Heart left ventricle (tissue), 13 donors: ENCODE measurements around the gene STK32C.

Source experiments
- CTCF ChIP-seq, 12 donors: fragments of 200-600 bp; sonication (generic) in 4 of 12; IDR thresholded peaks; one replicate each; pipeline versions ENCODE4 v1.5.0 to v1.8.0; 2018 to 2022; ENCODE audit warnings: antibody characterized with exemption in 12 of 12, mild to moderate bottlenecking in 5 of 12
- POLR2A ChIP-seq, 2 donors: fragments of 450-650 bp; IDR thresholded peaks; one replicate each; pipeline ENCODE4 v1.6.1; 2017; ENCODE audit warnings: antibody characterized with exemption in 2 of 2, mild to moderate bottlenecking in 2 of 2, moderate library complexity in 2 of 2
- donor health status: ischemic (EF 13 %, LVEDD 7.1; RV severe dilation, severe dysfunction).
- donor health status: DM: no; HTN: yes; CAD: no.
- donor health status: DM: no; HTN: no; CAD: no.
- donor health status: ischemic (EF 25% LVEDD 6.9; RV normal size, moderate dysfunction).
- donor health status: ischemic (EF 25% LVEDD 5.7; RV mildly dilated, moderate dysfunction).
- donor health status: ischemic (EF 35%, LVEDD 5.7; RV mildly dilated, moderate dysfunction).
- donor health status: nonischemic (EF 11% LVEDD 7.7; RV severe dilation, severe dysfunction).
- donor health status: DM: yes; HTN: yes; CAD: no.
- donor health status: PGD.
- donor health status: ischemic (EF 29% LVEDD 5.4; RV normal size, mild dysfunction).
- donor health status: nonischemic (EF 23%, LVEDD 6.1; RV moderate dilation, normal function).

DNA sequence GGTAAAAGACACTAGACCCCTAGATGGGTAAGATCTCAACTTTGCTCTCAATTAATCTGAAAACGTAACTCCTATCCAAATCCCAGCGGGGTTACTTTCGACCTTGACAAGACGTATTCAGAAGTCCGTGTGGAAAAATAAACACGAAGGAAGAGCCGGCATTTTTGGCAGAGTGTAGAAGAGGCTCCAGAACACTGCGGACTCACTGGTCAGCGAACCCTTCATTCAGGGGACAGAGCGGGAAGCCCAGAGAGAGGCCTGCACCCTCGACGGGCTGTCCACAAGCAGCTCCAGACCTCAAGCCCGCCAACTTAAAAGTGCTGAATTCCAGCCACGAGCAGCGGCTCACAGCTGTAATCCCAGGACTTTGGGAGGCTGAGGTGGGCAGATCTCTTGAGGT lies 66.3 kb downstream of the STK32C start:
- TF ChIP-seq CTCF (IDR thresholded peaks at IDR 0.05) (no peak), POLR2A (IDR thresholded peaks at IDR 0.05) (no peak)
